ENCODE results near the gene ARHGAP24. TPM values are rescaled to one million over a fixed set of nuclear protein-coding genes. Genes with fewer than 3 reads are reported as not detected.
A peak's percentile ranks its signal among the peaks of the same experiment; 100 is the strongest.

ARHGAP24 gene
- polyA plus RNA-seq, 2 of the 4 experiments (the other 2 are of a cell fraction): 1.7 to 12.1 TPM

GRCh38 chr4:85932500-85933290, 457.7 kb downstream of the ARHGAP24 start:
- FAIRE-seq: no peak
- no peak for DNase-seq (ENCODE audit: low read depth in 1 of 2, low spot score in 1 of 2)
- Histone ChIP-seq H3K4me2 (peak overlapping the region; percentile 87), H3K9me3 (no peaks in the 10 kb centered on the region), H3K4me1 (peaks cover 44% of the 10 kb centered on the region), H3K27ac (peak overlapping the region; percentile 38 to 45; a peak in 3 of 6 replicates), H3K4me3 (no peak overlapping the region)
- no peak for ATAC-seq
- WGBS (ENCODE audit: missing lambda C conversion rate): 64% methylated on average over 14 of the region's 18 CpGs
- no peak for TF ChIP-seq ATOH8 (CRISPR knock-in tag; IDR thresholded peaks at IDR 0.05; ENCODE audit: low read depth)
- no peak for TF ChIP-seq REST (IDR thresholded peaks at IDR 0.05)
- TF ChIP-seq CTCF (IDR thresholded peaks at IDR 0.05): no peak
- no peak for TF ChIP-seq SMC3 (IDR thresholded peaks at IDR 0.05)
- TF ChIP-seq ESRRA (IDR thresholded peaks at IDR 0.05; ENCODE audit: borderline replicate concordance, low read length): no peak
- no peak for TF ChIP-seq RCOR1 (IDR thresholded peaks at IDR 0.05; ENCODE audit: low read depth, low read length)
- POLR2A ChIA-PET: no interaction called here
- CTCF ChIA-PET: interaction anchor here (1.1 to 1.7 kb wide), 2 partner anchors 112 to 136 kb away, joined by 3 to 4 read pairs; no protein-coding TSS in a partner anchor

- Histone ChIP-seq H3K9me3 (no peaks in the 10 kb centered on the region), H3K4me3 (no peak overlapping the region), H3K4me2 (no peak overlapping the region), H3K27ac (no peak overlapping the region), H3K4me1 (peaks cover 44% of the 10 kb centered on the region)
- TF ChIP-seq REST (IDR thresholded peaks at IDR 0.05) (no peak), MAX (IDR thresholded peaks at IDR 0.05) (no peak), BHLHE40 (IDR thresholded peaks at IDR 0.05; ENCODE audit: low read depth, low read length) (no peak)
- CTCF ChIA-PET: interaction anchor here (0.6 to 1.7 kb wide), 3 partner anchors 21 to 137 kb away, joined by 3 to 4 read pairs (median 3); no protein-coding TSS in a partner anchor
- FAIRE-seq: no peak
- WGBS (ENCODE audit: missing lambda C conversion rate): 99% methylated on average over 3 of the region's 3 CpGs
- no peak for ATAC-seq
- POLR2A ChIA-PET: no interaction called here
- DNase-seq (ENCODE audit: low read depth in 1 of 2, low spot score in 1 of 2): no peak
Measured at GRCh38 chr4:85933291-85933640, 458.3 kb downstream of the ARHGAP24 start.

GRCh38 chr4:85937507-85937906, 462.6 kb downstream of the ARHGAP24 start:
- ChIA-PET CTCF (interaction anchor here (3.3 kb wide), 1 partner anchor 140 kb away, joined by 11 read pairs; no protein-coding TSS in a partner anchor), POLR2A (no interaction called here)
- Histone ChIP-seq H3K4me2 (peak overlapping the region; percentile 67), H3K4me3 (no peak overlapping the region), H3K4me1 (peaks cover 17% of the 10 kb centered on the region), H3K27ac (peak overlapping the region in 1 of 2 experiments; percentile 63; a peak in 3 of 6 replicates), H3K9me3 (no peaks in the 10 kb centered on the region)
- FAIRE-seq (no peak), DNase-seq (ENCODE audit: low read depth in 1 of 2, low spot score in 1 of 2) (no peak), ATAC-seq (no peak)
- WGBS (ENCODE audit: missing lambda C conversion rate): 40% methylated on average over 2 of the region's 2 CpGs
- TF ChIP-seq NR3C1 (IDR thresholded peaks at IDR 0.05) (no peak), EHMT2 (IDR thresholded peaks at IDR 0.05; ENCODE audit: low read depth) (no peak), NFE2L2 (conservative IDR thresholded peaks at IDR 0.05; ENCODE audit: low read length) (no peak), FOSL2 (IDR thresholded peaks at IDR 0.05) (no peak), FOSL2 (CRISPR knock-in tag; IDR thresholded peaks at IDR 0.05) (no peak), MAZ (IDR thresholded peaks at IDR 0.05; ENCODE audit: borderline replicate concordance, low read depth, low read length) (no peak), POLR2AphosphoS2 (conservative IDR thresholded peaks at IDR 0.05; ENCODE audit: low read length) (no peak), MYC (IDR thresholded peaks at IDR 0.05; ENCODE audit: borderline replicate concordance, low read length) (no peak), GATA3 (IDR thresholded peaks at IDR 0.05; ENCODE audit: borderline replicate concordance) (no peak), EHF (CRISPR knock-in tag; IDR thresholded peaks at IDR 0.05) (no peak), PHF8 (IDR thresholded peaks at IDR 0.05; ENCODE audit: borderline replicate concordance, low read depth) (no peak), JUNB (IDR thresholded peaks at IDR 0.05) (no peak), POLR2A (IDR thresholded peaks at IDR 0.05; ENCODE audit: low read length) (no peak), SREBF2 (IDR thresholded peaks at IDR 0.05) (no peak), CBX2 (IDR thresholded peaks at IDR 0.05; ENCODE audit: borderline replicate concordance, low read depth) (no peak), ZC3H11A (IDR thresholded peaks at IDR 0.05) (no peak), ESRRA (IDR thresholded peaks at IDR 0.05; ENCODE audit: borderline replicate concordance, low read length) (no peak)

All from A549 (cell line).